ENCODE results near the gene IL1R1. TPM values are rescaled to one million over a fixed set of nuclear protein-coding genes. Genes with fewer than 3 reads are reported as not detected.
"Not testable (repeated sequence)": the region's sequence is repeated elsewhere in the genome, so short reads cannot be mapped to it uniquely, and the experiment has no call there.

The IL1R1 gene
- total RNA-seq, 1 donor from 2014 or later: 0.39 TPM

- intact Hi-C loops (cut with micrococcal nuclease): no loop called here
Observed at GRCh38 chr2:102110596-102111334, 31.8 kb upstream of the IL1R1 start.

GRCh38 chr2:102111823-102112222 lies 30.7 kb upstream of the IL1R1 start:
- intact Hi-C loops (cut with micrococcal nuclease): no loop called here

- intact Hi-C loops (cut with micrococcal nuclease): no loop called here
Observed at GRCh38 chr2:102112271-102112670, 30.3 kb upstream of the IL1R1 start.

DNA sequence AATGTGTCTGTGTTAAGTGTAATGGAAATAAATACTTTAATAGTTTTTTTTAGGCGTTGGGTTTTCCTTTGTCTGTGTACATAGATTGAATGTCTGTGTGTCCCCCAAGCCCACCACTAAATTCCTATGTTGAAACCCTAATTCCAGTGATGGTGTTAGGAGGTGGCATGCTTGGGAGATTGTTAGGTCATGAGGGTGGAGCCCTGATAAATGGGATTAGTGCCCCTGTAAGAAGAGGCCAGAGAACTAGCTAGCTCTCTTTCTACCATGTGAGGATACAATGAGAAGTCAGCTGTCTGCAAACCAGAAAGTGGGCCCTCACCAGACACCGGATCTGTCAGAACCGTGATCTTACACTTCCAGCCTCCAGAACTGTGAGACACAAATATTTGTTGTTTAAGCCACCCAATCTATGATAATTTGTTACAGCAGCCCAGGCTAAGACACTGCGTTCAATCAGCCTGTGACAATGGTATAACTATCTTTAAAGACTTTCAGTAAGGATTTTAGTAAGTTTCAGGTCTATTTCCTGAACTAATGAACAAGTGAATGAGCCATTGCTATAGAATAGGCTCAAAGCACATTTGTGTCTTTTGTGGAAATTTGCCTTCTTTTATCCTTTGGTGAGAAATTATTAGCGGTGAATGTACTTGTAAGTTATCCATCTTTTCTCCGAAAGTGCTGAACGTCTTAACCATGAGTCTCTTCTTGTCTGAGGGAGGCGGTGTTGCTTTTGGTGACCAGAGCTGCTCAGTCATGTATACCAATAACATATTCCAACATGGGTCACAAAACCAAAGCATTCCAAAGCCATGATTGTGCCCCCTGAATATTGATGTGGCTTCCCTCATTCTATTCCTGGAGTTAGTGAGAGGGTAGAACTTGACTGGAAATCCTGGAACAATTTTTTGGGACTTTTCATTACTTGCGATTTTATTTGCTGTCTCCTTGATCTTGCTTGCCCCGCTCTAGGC lies 29.6 kb upstream of the IL1R1 start:
- intact Hi-C loops (cut with micrococcal nuclease): no loop called here

- intact Hi-C loops (cut with micrococcal nuclease): no loop called here
Observed at GRCh38 chr2:102114290-102114721, 28.2 kb upstream of the IL1R1 start.

GRCh38 chr2:102114851-102115497 lies 27.6 kb upstream of the IL1R1 start:
- intact Hi-C loops (cut with micrococcal nuclease): no loop called here

DNA sequence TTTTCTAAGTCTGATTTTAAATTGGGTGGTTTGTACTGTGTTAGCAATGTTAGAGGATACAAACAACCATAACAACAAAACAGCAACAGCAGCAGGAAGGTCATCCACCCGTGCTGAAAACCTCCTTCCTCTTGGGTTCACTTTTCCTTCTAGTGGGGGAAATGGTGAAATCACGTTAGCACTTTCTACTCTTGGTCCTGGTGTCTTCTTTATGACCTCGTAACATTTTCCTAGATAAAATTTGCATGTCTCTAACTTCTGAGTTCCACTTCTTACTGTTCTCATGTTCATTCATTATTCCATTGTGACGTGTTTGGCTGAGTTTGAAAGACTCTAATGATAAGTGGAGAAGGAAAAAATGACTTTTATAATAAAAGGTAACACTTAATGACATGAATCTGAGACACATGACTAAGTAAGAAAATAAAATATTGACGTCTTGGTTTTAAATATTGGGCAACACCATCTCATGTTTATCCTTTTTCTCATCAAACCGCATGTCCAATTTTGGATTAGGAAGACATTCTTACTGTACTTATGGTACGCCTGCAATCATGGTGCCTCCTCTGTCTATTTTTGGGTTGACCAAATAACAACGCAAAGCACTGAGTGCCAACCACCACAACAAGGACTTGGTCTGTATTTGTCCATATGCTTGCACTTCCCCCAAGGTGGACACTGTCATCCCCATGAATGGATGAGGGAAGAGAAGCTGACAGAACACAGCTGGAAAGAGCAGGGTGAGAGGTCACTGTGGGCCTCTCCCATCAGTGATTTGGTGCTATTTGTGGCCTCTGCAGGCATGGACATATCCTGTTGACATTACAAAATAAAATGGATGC lies 25.7 kb upstream of the IL1R1 start:
- intact Hi-C loops (cut with micrococcal nuclease): no loop called here

- intact Hi-C loops (cut with micrococcal nuclease): no loop called here
Observed at GRCh38 chr2:102117472-102117858, 25.1 kb upstream of the IL1R1 start.

- intact Hi-C loops (cut with micrococcal nuclease): no loop called here
Observed at GRCh38 chr2:102119255-102119654, 23.3 kb upstream of the IL1R1 start.

DNA sequence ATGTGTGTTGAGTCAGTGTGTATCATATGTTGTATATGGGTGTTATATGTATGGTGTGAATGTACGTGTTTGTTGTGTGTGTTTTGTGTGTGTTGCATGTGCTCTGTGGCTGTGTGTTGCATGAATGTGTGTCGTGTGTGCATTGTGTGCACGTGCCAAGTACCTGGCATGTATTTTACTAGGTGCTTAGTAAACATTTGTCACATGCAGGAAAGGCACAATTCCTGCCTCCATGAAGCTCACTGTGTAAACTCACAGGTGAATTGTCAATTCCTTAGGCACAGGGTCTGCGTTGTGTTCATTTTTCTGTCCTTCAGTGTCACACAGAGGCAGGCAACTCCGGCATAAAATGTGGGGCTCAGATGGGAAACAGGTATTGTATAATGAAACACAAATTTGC lies 22.3 kb upstream of the IL1R1 start:
- intact Hi-C loops (cut with micrococcal nuclease): no loop called here

DNA sequence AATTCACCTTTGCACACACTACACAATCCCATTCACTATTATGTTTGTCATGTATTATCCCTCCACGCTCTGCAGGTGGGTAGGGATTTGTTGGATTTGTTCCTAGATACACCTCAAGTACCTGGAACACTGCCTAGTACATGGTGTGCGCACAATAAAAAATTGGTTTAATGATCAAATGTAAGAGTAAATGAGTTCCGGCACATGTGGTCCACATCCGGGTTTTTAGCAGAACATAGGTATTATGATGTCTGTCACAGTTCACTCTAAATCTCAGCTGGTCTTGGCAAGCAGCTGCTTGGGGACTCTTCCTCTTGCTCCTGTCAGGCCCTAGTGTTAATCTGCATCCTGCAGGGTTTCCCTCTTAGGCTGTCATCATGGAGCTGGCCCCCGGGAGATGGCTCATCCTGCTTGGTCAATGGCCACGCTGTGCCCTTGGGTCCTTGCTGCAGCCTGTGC lies 21.8 kb upstream of the IL1R1 start:
- intact Hi-C loops (cut with micrococcal nuclease): no loop called here

- intact Hi-C loops (cut with micrococcal nuclease): no loop called here
Observed at GRCh38 chr2:102122115-102122514, 20.4 kb upstream of the IL1R1 start.

DNA sequence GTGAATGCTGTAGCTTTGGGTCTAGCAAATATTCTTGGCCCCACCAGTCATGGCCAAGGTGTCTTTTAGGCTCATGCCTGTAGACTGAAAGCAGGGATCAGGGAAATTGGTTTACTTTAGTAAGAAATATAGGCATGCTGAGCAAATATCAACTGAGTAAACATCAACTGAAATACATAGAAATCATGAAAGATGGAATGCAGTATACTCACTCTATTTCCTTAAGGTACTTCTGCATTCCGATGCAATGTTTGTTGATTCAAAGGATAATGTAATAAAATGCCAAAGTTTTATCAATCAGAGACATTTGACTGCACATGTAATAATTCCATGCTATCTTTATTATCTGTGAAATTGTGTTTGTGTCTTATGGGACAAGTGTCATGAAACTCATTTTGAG lies 19.6 kb upstream of the IL1R1 start:
- intact Hi-C loops (cut with micrococcal nuclease): no loop called here

DNA sequence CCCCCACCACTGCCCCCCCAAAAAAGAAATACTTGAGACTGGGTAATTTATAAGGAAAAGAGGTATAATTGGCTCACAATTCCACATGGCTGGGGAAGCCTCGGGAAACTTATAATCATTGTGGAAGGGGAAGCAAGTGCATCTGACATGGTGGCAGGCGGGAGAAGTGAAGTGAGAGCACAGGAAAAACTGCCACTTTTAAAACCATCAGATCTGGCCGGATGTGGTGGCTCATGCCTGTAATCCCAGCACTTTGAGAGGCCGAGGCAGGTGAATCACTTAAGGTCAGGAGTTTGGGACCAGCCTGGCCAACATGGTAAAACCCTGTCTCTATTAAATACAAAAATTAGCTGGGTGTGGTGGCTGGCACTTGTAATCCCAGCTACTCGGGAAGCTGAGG lies 18.1 kb upstream of the IL1R1 start:
- intact Hi-C loops (cut with micrococcal nuclease): not testable (repeated sequence)

DNA sequence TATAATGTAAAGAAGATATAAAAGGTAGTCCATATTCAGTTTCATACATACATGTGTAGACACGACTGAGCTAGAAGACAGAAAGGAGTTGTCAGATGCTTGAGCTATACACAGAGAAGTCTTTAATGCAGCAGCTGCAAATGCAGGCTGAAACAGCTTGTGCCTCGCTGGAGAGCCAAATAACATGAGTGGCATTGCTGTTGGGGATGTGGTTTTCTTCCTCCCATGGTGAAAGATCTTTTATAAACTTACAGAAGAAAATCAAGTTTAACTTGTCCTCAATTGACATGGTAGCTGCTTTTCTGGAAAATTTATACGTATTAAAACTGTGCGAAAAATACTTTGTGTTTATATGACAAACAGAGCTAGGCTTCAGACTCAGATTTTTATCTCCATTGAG lies 16.4 kb upstream of the IL1R1 start:
- intact Hi-C loops (cut with micrococcal nuclease): no loop called here

DNA sequence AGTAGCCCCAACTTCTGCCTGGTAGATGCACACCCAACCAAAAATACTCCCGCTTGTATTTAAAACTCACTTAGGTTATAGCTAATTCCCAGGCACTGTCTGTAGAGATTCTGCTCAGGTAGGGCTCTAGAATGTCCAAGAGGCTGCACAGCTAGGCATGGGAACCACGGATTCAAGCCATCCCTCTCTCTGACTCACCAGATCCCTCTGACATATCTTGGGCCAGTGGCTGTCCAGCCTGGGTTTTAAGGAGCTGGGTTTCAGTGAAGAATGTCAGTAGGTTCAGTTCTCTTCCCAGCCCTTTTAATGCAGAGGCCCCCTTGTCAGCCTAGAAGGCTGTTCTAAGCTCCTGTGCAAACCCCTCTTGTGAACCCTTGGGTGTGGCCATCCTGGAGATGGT lies 15.9 kb upstream of the IL1R1 start:
- intact Hi-C loops (cut with micrococcal nuclease): no loop called here

DNA sequence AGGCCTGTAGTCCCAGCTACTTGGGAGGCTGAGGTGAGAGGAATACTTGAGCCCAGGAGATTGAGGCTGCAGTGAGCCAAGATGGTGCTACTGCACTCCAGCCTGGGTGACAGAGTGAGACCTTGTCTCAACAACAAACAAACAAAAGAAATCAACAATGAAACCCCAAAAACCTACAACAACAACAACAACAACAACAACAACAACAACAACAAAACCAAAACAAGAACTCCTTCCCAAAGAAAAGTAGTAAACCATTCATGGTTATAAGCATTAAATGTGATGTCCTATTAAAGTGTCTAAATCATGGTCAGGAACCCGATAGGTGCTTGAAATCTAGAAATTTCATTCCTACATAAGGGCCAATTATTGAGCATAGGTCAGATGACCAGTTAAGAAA lies 13.5 kb upstream of the IL1R1 start:
- intact Hi-C loops (cut with micrococcal nuclease): no loop called here

DNA sequence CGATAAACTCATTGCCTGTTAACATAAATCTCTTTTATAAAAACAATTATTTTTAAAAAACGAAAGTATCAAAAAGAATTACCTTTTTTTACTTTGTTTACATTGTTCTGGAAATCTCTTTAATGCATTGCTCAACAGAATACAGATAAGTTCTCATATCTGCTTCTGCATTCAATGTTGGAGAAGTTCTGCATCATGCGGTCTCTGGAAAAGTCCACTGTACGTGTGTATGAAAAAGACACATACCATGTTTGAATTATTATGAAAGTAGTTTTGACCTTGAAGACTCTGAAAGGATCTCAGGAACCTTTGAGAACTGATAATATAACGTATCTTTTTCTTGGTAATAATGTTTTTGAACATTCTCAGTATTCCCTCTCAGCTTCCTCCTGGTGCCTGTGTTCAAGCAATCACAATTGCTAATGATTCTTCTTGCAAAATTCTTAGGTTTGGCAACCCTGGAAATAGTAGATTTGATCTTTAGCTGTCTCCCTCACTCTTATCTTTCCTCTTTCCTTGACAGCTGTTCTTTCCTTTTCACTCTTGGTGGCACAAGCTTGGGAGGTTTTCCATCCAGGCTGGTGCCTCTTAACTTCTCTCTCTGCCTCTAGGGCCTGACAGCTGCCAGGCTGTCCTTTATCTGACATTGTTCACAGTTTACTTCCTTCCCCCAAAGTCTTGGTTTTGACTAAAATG lies 12.4 kb upstream of the IL1R1 start:
- intact Hi-C loops (cut with micrococcal nuclease): no loop called here

DNA sequence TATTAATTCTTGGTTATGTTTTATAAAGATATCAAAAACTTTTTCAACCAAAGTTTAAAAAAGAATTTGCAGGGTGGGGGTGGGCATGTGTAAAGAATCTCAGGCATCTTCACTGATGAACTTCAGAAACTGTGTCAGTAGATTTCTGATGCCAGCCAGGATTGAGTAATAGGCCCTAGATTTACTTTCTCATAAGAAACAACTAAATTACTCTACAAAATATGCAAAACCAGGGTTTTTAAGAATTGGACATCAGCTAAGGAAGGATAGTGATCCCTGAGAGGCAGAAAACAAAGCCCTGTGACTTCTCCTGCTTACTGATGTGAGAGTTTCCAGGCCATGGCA lies 11.9 kb upstream of the IL1R1 start:
- intact Hi-C loops (cut with micrococcal nuclease): no loop called here

DNA sequence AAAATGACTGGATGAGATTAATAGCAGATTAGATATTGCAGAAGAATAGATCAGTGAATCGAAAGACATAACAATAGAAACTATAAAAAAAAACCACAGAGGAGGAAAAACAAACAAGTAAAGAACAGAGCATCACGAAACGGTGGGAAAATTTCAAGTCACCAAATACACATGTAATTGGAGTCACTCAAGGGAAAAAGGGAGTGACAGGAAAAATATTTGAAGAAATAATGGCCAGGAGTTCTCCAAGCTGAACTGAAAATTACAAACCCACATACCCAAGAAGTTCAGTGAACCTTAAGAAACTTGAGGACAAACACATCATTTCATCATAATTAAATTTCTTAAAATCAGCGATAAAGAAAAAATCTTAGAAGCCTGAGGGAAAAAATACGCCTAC lies 11.0 kb upstream of the IL1R1 start:
- intact Hi-C loops (cut with micrococcal nuclease): no loop called here

DNA sequence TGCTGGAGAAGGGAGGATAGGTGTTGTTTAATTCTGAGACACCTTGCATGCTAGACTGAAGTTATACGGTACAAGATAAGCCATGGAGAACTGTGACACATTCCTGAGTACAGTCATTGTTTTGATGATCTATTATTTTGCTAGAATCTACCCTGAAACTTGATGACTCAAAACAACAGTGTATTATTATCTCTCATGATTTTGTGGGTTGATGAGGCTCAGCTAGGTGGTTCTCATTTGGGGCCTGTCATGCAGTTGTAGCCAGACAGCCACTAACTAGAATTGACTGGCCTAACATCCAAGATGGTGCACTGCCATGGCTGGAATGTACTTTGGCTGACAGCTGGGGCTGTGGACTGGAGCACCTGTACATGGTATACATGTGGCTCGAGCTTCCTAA lies 5.4 kb upstream of the IL1R1 start:
- intact Hi-C loops (cut with micrococcal nuclease): no loop called here
